Epithelial cell of esophagus (primary cell): ENCODE measurements around the gene MAMSTR.

ENCODE experiments used
- DNase-seq: peaks from one replicate; pipeline ENCODE4 v3.0.0; 2010; ENCODE audit warnings: low read depth
- H3K4me3 ChIP-seq: 2 replicates; pipeline ENCODE4 v1.5.1; 2011; ENCODE audit warnings: mild to moderate bottlenecking, low read length, control low read depth
- CTCF ChIP-seq: IDR thresholded peaks from 2 replicates; pipeline ENCODE4 v1.5.1; 2011; ENCODE audit warnings: low read depth, mild to moderate bottlenecking, low read length, control low read depth, inconsistent platforms; ENCODE audit not compliant: insufficient read depth; ENCODE audit errors: missing control alignments

The MAMSTR gene

GRCh38 chr19:48750771-48751504 lies 31.4 kb upstream of the MAMSTR start:
- no peak for DNase-seq
- no peak for TF ChIP-seq CTCF
- H3K4me3 ChIP-seq, result peak overlapping the region; percentile 77

- no peak for TF ChIP-seq CTCF
- DNase-seq, result no peak
- no peak overlapping the region for H3K4me3 ChIP-seq
Measured at GRCh38 chr19:48750351-48750750, 30.8 kb upstream of the MAMSTR start.

GRCh38 chr19:48749571-48750198 lies 30.2 kb upstream of the MAMSTR start:
- no peak for DNase-seq

GRCh38 chr19:48746738-48747575 lies 27.4 kb upstream of the MAMSTR start, which contains the start of gene IZUMO1:
TSS of gene IZUMO1 (minus strand) at chr19:48746909. CDS start at chr19:48745859, 1,050 bp downstream.
- H3K4me3 ChIP-seq, result peak within 1 kb of the TSS; percentile 45
- peak; percentile 83 for DNase-seq
- no peak for TF ChIP-seq CTCF

More at GRCh38 chr19:48749571-48750198, 30.2 kb upstream of the MAMSTR start:
- no peak overlapping the region for H3K4me3 ChIP-seq
- TF ChIP-seq CTCF, result no peak

GRCh38 chr19:48746110-48746509 lies 26.6 kb upstream of the MAMSTR start:
- no peak for DNase-seq

More at GRCh38 chr19:48746110-48746509, 26.6 kb upstream of the MAMSTR start:
- no peak overlapping the region for H3K4me3 ChIP-seq
- TF ChIP-seq CTCF, result no peak
